Activated T-cell treated with anti-CD3 and anti-CD28 coated beads, Interleukin-2, amount 50 U/mL, for 4 hours (primary cell): ENCODE results near the gene ZNF454. TPM values are rescaled to one million over a fixed set of nuclear protein-coding genes. Genes with fewer than 3 reads are reported as not detected.

Source experiments
- ATAC-seq, 2 donors: fragments of 200-7000 bp; cut with Tn5 transposase; one replicate each; pipeline ENCODE4 v1.10.0; 2021
- DNase-seq: peaks from one replicate; pipeline ENCODE4 v3.0.0-alpha.2; 2020
- H3K27me3 Mint-ChIP-seq: one replicate; pipeline ENCODE4 v1.8.0; 2021; ENCODE audit warnings: low read depth, mixed read lengths
- H3K36me3 Mint-ChIP-seq: one replicate; pipeline ENCODE4 v1.8.0; 2022; ENCODE audit warnings: mixed read lengths; ENCODE audit not compliant: insufficient read depth
- H3K4me1 Mint-ChIP-seq: one replicate; pipeline ENCODE4 v1.8.0; 2021; ENCODE audit warnings: low read depth, mixed read lengths
- H3K4me3 Mint-ChIP-seq: one replicate; pipeline ENCODE4 v1.8.0; 2021; ENCODE audit warnings: mild to moderate bottlenecking, moderate library complexity, mixed read lengths
- H3K9me3 Mint-ChIP-seq: one replicate; pipeline ENCODE4 v1.8.0; 2021; ENCODE audit warnings: mixed read lengths
- total RNA-seq, 3 donors: library from RNA; stranded (reverse); gene quantifications; one replicate each; pipeline ENCODE4 v1.2.1, GENCODE V29; 2021

Gene ZNF454
- total RNA-seq, 3 donors from 2014 or later = not detected

GRCh38 chr5:179008667-179009066 lies 67.7 kb downstream of the ZNF454 start:
- ATAC-seq = no peak
- H3K9me3 Mint-ChIP-seq = peaks cover 47% of the 10 kb centered on the region
- no peak overlapping the region for H3K4me3 Mint-ChIP-seq
- H3K27me3 Mint-ChIP-seq = no peaks in the 10 kb centered on the region
- no peaks in the 10 kb centered on the region for H3K36me3 Mint-ChIP-seq
- DNase-seq = no peak
- H3K4me1 Mint-ChIP-seq = no peaks in the 10 kb centered on the region

Other genes starting within 250 kb of the ZNF454 start
- 10 to 100 TPM in 1 of 3 donors, 1 to 10 TPM in 2; 8.9 to 10.1 (median 9.4) TPM for gene ZNF354A, start 210.5 kb upstream of the ZNF454 start, total RNA-seq
- gene ZNF354B, start 81.2 kb upstream of the ZNF454 start, total RNA-seq = 10 to 100 TPM; 11.1 to 12.4 (median 11.9) TPM
- under 1 TPM; 0.14 to 0.21 (median 0.15) TPM for gene ZFP2, start 45.3 kb upstream of the ZNF454 start, total RNA-seq
- not detected for gene GRM6, start 54.1 kb downstream of the ZNF454 start, total RNA-seq
- gene ZNF879, start 82.6 kb downstream of the ZNF454 start, total RNA-seq = 1 to 10 TPM; 2.0 to 2.8 (median 2.3) TPM
- 1 to 10 TPM; 3.4 to 4.2 (median 3.9) TPM for gene ZNF354C, start 119.2 kb downstream of the ZNF454 start, total RNA-seq